HepG2 (cell line): Measurements from ENCODE around the gene SOX12. TPM values are rescaled to one million over a fixed set of nuclear protein-coding genes. Genes with fewer than 3 reads are reported as not detected.

Experiments used
- ETV5 ChIP-seq: IDR thresholded peaks from 2 replicates; pipeline ENCODE4 v1.6.1; 2018; ENCODE audit warnings: missing biosample characterization, missing genetic modification reagents, inconsistent platforms, borderline replicate concordance
- HNF1B ChIP-seq: sonication (generic); formaldehyde crosslinking; IDR thresholded peaks from 2 replicates; pipeline ENCODE4 v1.5.1; 2020; ENCODE audit warnings: mild to moderate bottlenecking, moderate library complexity, missing genetic modification reagents
- KDM4B ChIP-seq: sonication (generic); formaldehyde crosslinking; IDR thresholded peaks from 2 replicates; pipeline ENCODE4 v1.4.0; 2020; ENCODE audit warnings: missing genetic modification reagents
- NR2F1 ChIP-seq, 2 experiments: fragments of 450-650 bp in 1 of 2; formaldehyde crosslinking in 1 of 2; IDR thresholded peaks; 2 replicates each; pipeline versions ENCODE4 v1.5.0 to v1.6.1; 2016 to 2020; ENCODE audit warnings: mild to moderate bottlenecking in 1 of 2, missing compliant biosample characterization in 1 of 2, missing genetic modification reagents in 1 of 2, moderate library complexity in 1 of 2
- NR3C1 ChIP-seq: sonication (generic); formaldehyde crosslinking; IDR thresholded peaks from 2 replicates; pipeline ENCODE4 v1.4.0; 2020; ENCODE audit warnings: missing genetic modification reagents
- PHF5A ChIP-seq: IDR thresholded peaks from one replicate; pipeline ENCODE4 v1.6.1; 2018; ENCODE audit warnings: low read depth, missing genetic modification reagents; ENCODE audit not compliant: unreplicated experiment
- POLR2G ChIP-seq: fragments of 200-400 bp; formaldehyde crosslinking; IDR thresholded peaks from 2 replicates; pipeline ENCODE4 v1.6.1; 2018; ENCODE audit warnings: mild to moderate bottlenecking, low read depth, low read length, moderate library complexity
- RELA ChIP-seq: sonication (generic); formaldehyde crosslinking; IDR thresholded peaks from 2 replicates; pipeline ENCODE4 v1.4.0; 2020; ENCODE audit warnings: missing genetic modification reagents
- SIX4 ChIP-seq: sonication (generic); formaldehyde crosslinking; IDR thresholded peaks from 2 replicates; pipeline ENCODE4 v1.4.0; 2020; ENCODE audit warnings: missing genetic modification reagents
- TEF ChIP-seq: sonication (generic); formaldehyde crosslinking; IDR thresholded peaks from 2 replicates; pipeline ENCODE4 v1.5.0; 2020; ENCODE audit warnings: missing genetic modification reagents
- YY1 ChIP-seq: IDR thresholded peaks from 2 replicates; pipeline ENCODE4 v1.6.1; 2011; ENCODE audit warnings: low read length, low read depth, moderate library complexity, mild to moderate bottlenecking; ENCODE audit not compliant: insufficient read depth, insufficient replicate concordance
- ZBTB2 ChIP-seq: sonication (generic); formaldehyde crosslinking; IDR thresholded peaks from 2 replicates; pipeline ENCODE4 v1.8.0; 2022; ENCODE audit warnings: low read depth, missing genetic modification reagents
- ZNF138 ChIP-seq: sonication (generic); formaldehyde crosslinking; IDR thresholded peaks from 2 replicates; pipeline ENCODE4 v1.5.0; 2020; ENCODE audit warnings: mild to moderate bottlenecking, low read depth, missing genetic modification reagents
- ZNF503 ChIP-seq: sonication (generic); formaldehyde crosslinking; IDR thresholded peaks from 2 replicates; pipeline ENCODE4 v1.4.0; 2020; ENCODE audit warnings: missing genetic modification reagents
- ZNF619 ChIP-seq: sonication (generic); formaldehyde crosslinking; IDR thresholded peaks from 2 replicates; pipeline ENCODE4 v1.4.0; 2020; ENCODE audit warnings: mild to moderate bottlenecking, missing genetic modification reagents
- polyA plus RNA-seq, 8 experiments: library from polyadenylated mRNA; depleted of rRNA in 3 of 8; stranded (reverse) in 7 of 8; unstranded in 1 of 8; fragments of >200 nt; fragmentation: Illumina TruSeq in 4 of 8; extraction: Trizol in 4 of 8; gene quantifications; 2 replicates each; pipeline versions ENCODE4 v1.2.1 to v1.2.3, GENCODE V29; 2011 to 2016; ENCODE audit warnings: low read depth in 4 of 8, missing spikeins in 1 of 8, mixed read lengths in 1 of 8; ENCODE audit not compliant: insufficient read depth in 1 of 8
- total RNA-seq, 5 experiments: library from RNA; depleted of rRNA; stranded (reverse); fragments of >200 nt; fragmentation: Illumina TruSeq; extraction: Trizol; gene quantifications; 2 replicates each; pipeline ENCODE4 v1.2.3, GENCODE V29; 2016; ENCODE audit warnings: low read depth in 1 of 5
- TF ChIP-seq, protein P1 (sequence below): sonication (generic); formaldehyde crosslinking; IDR thresholded peaks from 2 replicates; pipeline ENCODE4 v1.5.0; 2020; ENCODE audit warnings: missing genetic modification reagents, mild to moderate bottlenecking, borderline replicate concordance
- TF ChIP-seq, protein P2 (sequence below): sonication (generic); formaldehyde crosslinking; IDR thresholded peaks from 2 replicates; pipeline ENCODE4 v1.8.0; 2022; ENCODE audit warnings: mild to moderate bottlenecking, missing genetic modification reagents, borderline replicate concordance
- TF ChIP-seq, protein P3 (sequence below): sonication (generic); formaldehyde crosslinking; IDR thresholded peaks from 2 replicates; pipeline ENCODE4 v1.4.0; 2020; ENCODE audit warnings: missing genetic modification reagents, borderline replicate concordance

The SOX12 gene
- total and polyA plus RNA-seq, 2 of the 13 experiments (the other 11 are each of a cell fraction or from before 2014, with no cell fraction given) = 10.0 to 18.7 TPM

- TF ChIP-seq ZBTB2 (peak; percentile 96), NR3C1 (CRISPR knock-in tag) (no peak), TEF (peak; percentile 81), YY1 (peak; percentile 64), PHF5A (CRISPR knock-in tag) (peak; percentile 91), ZNF503 (CRISPR knock-in tag) (peak; percentile 92), KDM4B (CRISPR knock-in tag) (peak; percentile 74), HNF1B (CRISPR knock-in tag) (peak; percentile 80), POLR2G (peak; percentile 87), SIX4 (CRISPR knock-in tag) (peak; percentile 78), ZNF138 (CRISPR knock-in tag) (peak; percentile 88), ETV5 (CRISPR knock-in tag) (peak; percentile 90), RELA (CRISPR knock-in tag) (0 out of 2 replicates have a peak, but pooled peaks have one; percentile 19), NR2F1 (CRISPR knock-in tag; IDR thresholded peaks at IDR 0.05) (no peak; a peak in 2 of 4 replicates), ZNF619 (CRISPR knock-in tag) (peak; percentile 87)
- TF ChIP-seq, protein P1, sequence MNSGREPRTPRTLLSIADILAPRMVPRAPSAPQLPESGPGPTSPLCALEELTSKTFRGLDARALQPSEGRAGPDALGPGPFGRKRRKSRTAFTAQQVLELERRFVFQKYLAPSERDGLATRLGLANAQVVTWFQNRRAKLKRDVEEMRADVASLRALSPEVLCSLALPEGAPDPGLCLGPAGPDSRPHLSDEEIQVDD = peak; percentile 89; the same call in 1 of the 2 replicates
- TF ChIP-seq, protein P2, sequence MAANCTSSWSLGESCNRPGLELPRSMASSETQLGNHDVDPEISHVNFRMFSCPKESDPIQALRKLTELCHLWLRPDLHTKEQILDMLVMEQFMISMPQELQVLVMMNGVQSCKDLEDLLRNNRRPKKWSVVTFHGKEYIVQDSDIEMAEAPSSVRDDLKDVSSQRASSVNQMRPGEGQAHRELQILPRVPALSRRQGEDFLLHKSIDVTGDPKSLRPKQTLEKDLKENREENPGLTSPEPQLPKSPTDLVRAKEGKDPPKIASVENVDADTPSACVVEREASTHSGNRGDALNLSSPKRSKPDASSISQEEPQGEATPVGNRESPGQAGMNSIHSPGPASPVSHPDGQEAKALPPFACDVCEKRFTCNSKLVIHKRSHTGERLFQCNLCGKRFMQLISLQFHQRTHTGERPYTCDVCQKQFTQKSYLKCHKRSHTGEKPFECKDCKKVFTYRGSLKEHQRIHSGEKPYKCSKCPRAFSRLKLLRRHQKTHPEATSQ (CRISPR knock-in tag) = peak; percentile 71; the same call in 1 of the 2 replicates
- TF ChIP-seq, protein P3, sequence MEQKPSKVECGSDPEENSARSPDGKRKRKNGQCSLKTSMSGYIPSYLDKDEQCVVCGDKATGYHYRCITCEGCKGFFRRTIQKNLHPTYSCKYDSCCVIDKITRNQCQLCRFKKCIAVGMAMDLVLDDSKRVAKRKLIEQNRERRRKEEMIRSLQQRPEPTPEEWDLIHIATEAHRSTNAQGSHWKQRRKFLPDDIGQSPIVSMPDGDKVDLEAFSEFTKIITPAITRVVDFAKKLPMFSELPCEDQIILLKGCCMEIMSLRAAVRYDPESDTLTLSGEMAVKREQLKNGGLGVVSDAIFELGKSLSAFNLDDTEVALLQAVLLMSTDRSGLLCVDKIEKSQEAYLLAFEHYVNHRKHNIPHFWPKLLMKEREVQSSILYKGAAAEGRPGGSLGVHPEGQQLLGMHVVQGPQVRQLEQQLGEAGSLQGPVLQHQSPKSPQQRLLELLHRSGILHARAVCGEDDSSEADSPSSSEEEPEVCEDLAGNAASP (CRISPR knock-in tag) = peak; percentile 85
These were observed 941 bp upstream of the SOX12 start (continued) for GRCh38 chr20:324177-325044.
